Coronary artery (tissue), 2 donors: ENCODE data around the gene C1orf141.
"Not testable (repeated sequence)": the region's sequence is repeated elsewhere in the genome, so short reads cannot be mapped to it uniquely, and the experiment has no call there.

Experiments used
- DNase-seq: peaks from one replicate; pipeline ENCODE4 v3.0.0-alpha.2; 2017; ENCODE audit warnings: low spot score
- H3K27ac ChIP-seq, 2 donors: fragments of 200-600 bp; sonication (generic); one replicate each; pipeline ENCODE4 v1.5.1; 2016 to 2019
- H3K4me3 ChIP-seq: fragments of 200-600 bp; sonication (generic); 2 replicates; pipeline ENCODE4 v1.5.1; 2016; ENCODE audit warnings: mild to moderate bottlenecking, moderate library complexity
- CTCF ChIP-seq: fragments of 200-600 bp; sonication (generic); IDR thresholded peaks from one replicate; pipeline ENCODE4 v1.5.1; 2019; ENCODE audit warnings: antibody characterized with exemption

Gene C1orf141

DNA sequence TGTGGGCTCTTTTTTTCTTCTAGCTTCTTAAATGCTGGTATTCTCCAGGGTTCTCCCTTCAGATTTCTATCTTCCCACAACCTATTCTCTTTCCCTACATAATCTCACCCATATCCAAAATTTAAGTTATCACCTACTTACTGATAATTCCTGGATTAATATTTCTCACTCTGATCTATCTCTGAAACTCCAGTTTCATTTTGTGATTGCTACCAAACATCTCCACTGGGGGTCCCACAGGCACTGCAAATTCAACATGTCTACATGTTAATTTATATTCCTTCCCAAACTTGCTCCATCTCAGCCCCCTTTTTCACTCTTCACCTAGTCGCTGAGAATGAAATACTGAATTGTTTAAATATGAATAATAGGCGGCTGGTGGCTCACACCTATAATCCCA lies 9.9 kb upstream of the C1orf141 start:
- Histone ChIP-seq H3K4me3 (no peak overlapping the region), H3K27ac (no peak overlapping the region)
- DNase-seq, result no peak
- TF ChIP-seq CTCF, result no peak

DNA sequence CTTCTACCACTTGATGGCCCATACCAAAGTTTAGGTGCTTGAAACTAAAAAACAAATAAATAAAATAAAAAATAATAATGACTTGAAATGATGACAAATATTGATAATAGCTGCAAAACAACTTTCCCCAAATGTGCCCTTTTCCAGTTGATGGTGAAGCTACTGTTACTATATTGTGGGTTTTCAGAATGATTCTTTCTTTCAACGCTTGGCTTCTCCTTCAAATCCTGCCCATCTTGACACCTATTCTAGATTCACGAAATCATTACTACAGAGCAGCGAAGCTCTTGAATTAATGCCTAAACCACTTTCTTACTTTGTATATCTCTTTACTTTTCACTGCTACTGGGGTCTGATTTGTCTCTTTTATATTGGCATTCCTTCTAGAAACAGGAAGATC lies 9.2 kb upstream of the C1orf141 start:
- no peak overlapping the region for H3K4me3 ChIP-seq
- no peak for DNase-seq
- TF ChIP-seq CTCF, result no peak
- H3K27ac ChIP-seq, result no peak overlapping the region

DNA sequence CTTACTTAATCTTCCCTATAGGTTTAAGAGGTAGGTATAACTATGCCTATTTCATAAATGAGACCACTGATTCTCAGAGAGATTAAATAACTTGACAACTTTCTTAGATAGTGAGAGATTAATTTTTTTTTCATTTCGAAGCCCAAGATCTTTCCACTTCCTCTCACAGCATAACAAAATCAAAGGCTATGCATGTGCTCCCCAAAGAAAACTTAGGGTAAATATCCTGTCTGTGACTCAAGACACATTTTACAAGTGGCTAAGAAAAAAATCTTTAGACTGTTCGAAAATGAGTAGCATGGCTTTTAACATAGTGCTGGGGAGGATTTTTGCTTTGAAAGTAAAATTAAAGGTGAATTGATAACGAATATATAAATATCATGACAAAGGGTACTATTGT lies 8.2 kb upstream of the C1orf141 start:
- no peak for DNase-seq

DNA sequence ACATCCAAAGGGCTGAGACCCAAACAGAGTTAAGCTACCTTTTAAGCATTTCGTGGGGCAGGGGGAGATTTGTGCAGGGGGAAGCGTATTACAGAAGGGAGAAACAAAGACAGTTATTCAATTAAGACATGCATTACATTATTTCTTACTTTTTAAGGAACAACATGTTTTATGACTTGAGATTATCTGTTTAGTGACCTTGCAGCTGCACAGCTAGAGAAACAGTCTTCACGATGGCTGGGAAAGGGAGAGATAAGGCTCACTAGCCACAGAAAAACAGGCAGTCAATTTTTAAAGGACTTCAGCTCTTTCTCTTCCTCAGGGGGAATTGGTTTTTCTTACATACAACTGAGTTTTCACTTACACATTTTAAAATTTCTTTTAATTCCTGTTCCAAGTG lies 7.1 kb upstream of the C1orf141 start:
- not testable (repeated sequence) for H3K27ac ChIP-seq, DNase-seq, H3K4me3 ChIP-seq

More for the DNA sequence above, 8.2 kb upstream of the C1orf141 start:
- H3K27ac ChIP-seq, result no peak overlapping the region
- H3K4me3 ChIP-seq, result no peak overlapping the region
- no peak for TF ChIP-seq CTCF

DNA sequence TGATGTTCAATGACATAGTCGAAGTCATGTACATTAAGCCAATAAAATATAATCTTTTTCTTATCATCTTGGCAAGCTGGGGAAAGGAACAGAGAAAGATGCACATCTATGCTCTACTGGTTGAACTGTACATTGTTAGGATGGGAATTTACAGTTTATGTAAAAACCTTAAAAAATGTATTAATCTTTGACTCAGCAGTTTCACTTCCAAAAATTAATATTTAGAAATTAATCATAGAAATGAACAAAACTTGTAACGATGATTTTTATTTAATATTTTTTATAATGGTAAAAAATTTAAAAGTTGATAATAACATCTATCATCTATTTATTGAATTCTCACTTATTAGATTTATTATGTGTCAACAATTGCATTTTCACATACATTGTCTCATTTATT lies 5.7 kb upstream of the C1orf141 start:
- no peak overlapping the region for H3K27ac ChIP-seq
- DNase-seq, result no peak
- no peak overlapping the region for H3K4me3 ChIP-seq
- TF ChIP-seq CTCF, result no peak

DNA sequence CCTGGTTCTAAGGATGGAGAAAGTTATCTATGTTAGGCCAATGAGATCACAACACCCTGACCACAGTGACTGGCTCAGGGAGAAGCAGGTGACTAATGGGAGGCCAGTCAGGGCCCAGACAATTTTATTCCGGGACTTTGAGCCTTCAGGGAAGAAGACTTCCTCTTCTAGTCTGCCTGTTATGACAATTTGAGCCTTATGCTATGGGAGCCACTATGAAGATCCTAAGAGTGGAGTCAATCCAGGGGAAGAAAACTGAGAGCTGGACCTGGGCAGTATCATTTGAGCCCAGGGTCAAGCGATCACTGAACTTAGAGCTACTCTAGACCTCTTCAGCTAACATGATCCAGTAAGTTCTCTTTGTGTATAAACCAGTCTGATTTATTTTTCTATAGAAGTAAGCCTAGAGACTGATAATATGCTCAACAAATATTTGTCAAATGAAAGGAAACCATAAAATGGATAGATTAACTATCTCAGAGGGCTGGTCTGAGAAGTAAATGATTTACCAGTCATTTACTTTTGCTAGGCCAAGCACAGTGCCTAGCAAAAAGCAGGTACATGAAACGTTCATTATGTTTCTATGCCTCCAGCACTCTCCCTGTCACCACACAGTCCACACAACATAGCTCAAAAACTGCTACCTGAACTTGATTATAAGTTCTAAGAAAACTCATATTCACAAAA lies 4.2 kb upstream of the C1orf141 start:
- Histone ChIP-seq H3K27ac (no peak overlapping the region), H3K4me3 (no peak overlapping the region)
- DNase-seq, result no peak
- TF ChIP-seq CTCF, result no peak

DNA sequence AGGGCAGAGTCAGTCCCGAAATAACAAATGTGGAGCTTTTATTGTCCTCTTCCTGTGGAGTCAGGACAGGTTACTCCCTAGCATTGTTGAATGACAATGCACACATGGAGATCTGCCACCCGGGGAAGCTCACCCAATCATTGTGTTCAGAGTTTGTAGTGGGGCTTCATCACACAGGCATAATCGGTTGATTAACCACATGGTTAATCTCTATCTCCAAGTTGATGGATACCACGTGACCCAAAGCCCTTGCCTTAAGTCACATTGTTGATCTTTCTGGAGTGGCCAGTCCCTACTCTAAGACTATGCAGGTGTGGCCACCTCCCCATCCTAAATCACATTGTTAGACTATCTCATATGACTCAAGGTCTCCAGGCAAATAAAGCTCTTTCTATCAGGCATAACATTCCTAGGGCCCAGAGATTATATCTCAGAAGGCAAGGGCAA lies 2.6 kb upstream of the C1orf141 start:
- Histone ChIP-seq H3K27ac (no peak overlapping the region), H3K4me3 (no peak overlapping the region)
- DNase-seq, result no peak
- TF ChIP-seq CTCF, result no peak
